Gastrocnemius medialis (tissue), 4 donors: ENCODE data around the gene ARHGAP22. TPM values are rescaled to one million over a fixed set of nuclear protein-coding genes. Genes with fewer than 3 reads are reported as not detected.
A peak's percentile ranks its signal among the peaks of the same experiment; 100 is the strongest.

Source experiments
- ATAC-seq, 2 donors: fragments of 150-250 bp; one replicate each; pipeline ENCODE4 v1.9.1; 2016
- DNase-seq, 2 donors: peaks; one replicate each; pipeline ENCODE4 v3.0.0-alpha.2; 2019
- H3K27ac ChIP-seq, 4 donors: fragments of 200-600 bp; sonication (generic); 1 replicate in 1 of 4; 2 replicates in 3 of 4; pipeline ENCODE4 v1.5.1; 2016 to 2018; ENCODE audit warnings: mild to moderate bottlenecking in 2 of 4, moderate library complexity in 1 of 4
- H3K27me3 ChIP-seq, 3 donors: fragments of 200-600 bp; sonication (generic) in 2 of 3; 1 replicate in 1 of 3; 2 replicates in 2 of 3; pipeline versions ENCODE4 v1.5.1 to v1.6.0; 2016 to 2019; ENCODE audit warnings: mild to moderate bottlenecking in 1 of 3, moderate library complexity in 1 of 3
- H3K36me3 ChIP-seq, 2 donors: fragments of 200-600 bp; sonication (generic) in 1 of 2; one replicate each; pipeline ENCODE4 v1.5.1; 2017 to 2018
- H3K4me1 ChIP-seq, 2 donors: fragments of 200-600 bp; sonication (generic) in 1 of 2; one replicate each; pipeline ENCODE4 v1.5.1; 2016 to 2017; ENCODE audit warnings: mild to moderate bottlenecking in 2 of 2
- H3K4me3 ChIP-seq, 4 donors: fragments of 200-600 bp; sonication (generic) in 3 of 4; 1 replicate in 1 of 4; 2 replicates in 3 of 4; pipeline ENCODE4 v1.5.1; 2016 to 2019; ENCODE audit warnings: mild to moderate bottlenecking in 2 of 4
- H3K9me3 ChIP-seq, 3 donors: fragments of 200-600 bp; sonication (generic) in 2 of 3; 1 replicate in 1 of 3; 2 replicates in 2 of 3; pipeline ENCODE4 v1.5.1; 2016 to 2019
- POLR2A ChIP-seq, 2 donors: fragments of 450-650 bp; IDR thresholded peaks; one replicate each; pipeline ENCODE4 v1.6.1; 2017; ENCODE audit warnings: antibody characterized with exemption in 2 of 2, mild to moderate bottlenecking in 2 of 2, moderate library complexity in 2 of 2
- in situ Hi-C, 4 donors: fragments of 200-750 bp; cut with MboI; loops; one replicate each; pipeline versions ENCODE4 v1.15.0 to v1.8.0; 2017; ENCODE audit warnings: low sequenced_read_pairs in 4 of 4
- intact Hi-C: fragments of 100-400 bp; cut with DNase I; formaldehyde crosslinking; loops from one replicate; pipeline ENCODE4 v1.15.1; 2023; ENCODE audit warnings: low total_unique reads
- total RNA-seq, 4 donors: library from RNA; depleted of rRNA; stranded (reverse); fragments of >200 nt; gene quantifications; one replicate each; pipeline versions ENCODE4 v1.1.0 to v1.2.3, GENCODE V29; 2016
- TF ChIP-seq, protein P1 (sequence below), 5 experiments: fragments of 450-650 bp in 3 of 5; fragments of 200-600 bp in 2 of 5; sonication (generic) in 2 of 5; IDR thresholded peaks in 4 of 5; conservative IDR thresholded peaks in 1 of 5; 1 replicate in 4 of 5; 2 replicates in 1 of 5; pipeline ENCODE4 v1.5.1; 2016 to 2019; ENCODE audit warnings: antibody characterized with exemption in 5 of 5, mild to moderate bottlenecking in 3 of 5, moderate library complexity in 3 of 5

The ARHGAP22 gene
- total RNA-seq, 4 donors from 2014 or later, result 0.69 to 0.92 (median 0.72) TPM; not detected in 1

DNA sequence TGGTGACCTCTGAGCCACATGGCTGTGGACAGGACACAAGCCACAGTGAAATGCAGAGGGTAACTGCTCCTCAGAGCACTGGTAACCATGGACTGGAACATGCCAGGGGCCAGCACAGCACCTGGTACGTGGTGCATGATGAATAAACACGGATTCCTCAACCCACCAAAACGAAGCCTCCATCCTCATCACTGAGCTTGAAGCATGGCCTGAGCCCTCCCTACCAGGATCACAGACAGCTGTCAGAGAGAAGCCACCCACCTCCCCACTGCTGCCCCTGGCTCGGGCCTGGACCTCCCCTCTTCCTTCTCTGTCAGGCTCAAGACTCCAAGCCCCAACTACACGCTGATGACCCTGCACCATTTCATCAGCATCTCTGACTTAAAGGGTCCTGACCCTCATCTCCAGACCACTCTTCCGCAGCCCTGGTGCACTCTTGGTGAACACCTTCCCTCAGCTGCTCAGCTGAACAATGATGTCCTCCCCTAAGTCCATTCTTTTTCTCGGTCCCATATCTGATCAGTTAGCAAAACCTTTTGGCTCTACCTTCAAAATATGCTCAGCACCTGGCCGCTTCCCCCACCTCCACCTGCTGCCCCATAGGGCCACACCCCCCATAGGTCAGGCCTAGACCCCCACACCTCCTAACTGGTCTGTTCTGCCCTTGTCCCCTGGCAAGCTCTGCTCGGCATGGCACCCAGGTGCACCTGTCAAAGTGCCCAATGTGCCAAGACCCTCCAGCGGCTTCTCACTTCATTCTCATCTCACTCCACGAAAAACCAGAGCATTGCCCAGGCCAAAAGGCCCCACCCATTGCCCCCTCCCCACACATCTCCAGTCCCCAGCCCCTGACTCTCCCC lies 157.3 kb downstream of the ARHGAP22 start:
- Histone ChIP-seq H3K4me1 (no peaks in the 10 kb centered on the region), H3K27ac (no peak overlapping the region), H3K4me3 (no peak overlapping the region), H3K9me3 (no peaks in the 10 kb centered on the region), H3K27me3 (no peaks in the 10 kb centered on the region), H3K36me3 (no peaks in the 10 kb centered on the region)
- intact Hi-C loops, result no loop called here
- DNase-seq (peak in 1 of 2 donors; percentile 5), ATAC-seq (no peak)
- in situ Hi-C loops, result no loop called here
- TF ChIP-seq, protein P1, sequence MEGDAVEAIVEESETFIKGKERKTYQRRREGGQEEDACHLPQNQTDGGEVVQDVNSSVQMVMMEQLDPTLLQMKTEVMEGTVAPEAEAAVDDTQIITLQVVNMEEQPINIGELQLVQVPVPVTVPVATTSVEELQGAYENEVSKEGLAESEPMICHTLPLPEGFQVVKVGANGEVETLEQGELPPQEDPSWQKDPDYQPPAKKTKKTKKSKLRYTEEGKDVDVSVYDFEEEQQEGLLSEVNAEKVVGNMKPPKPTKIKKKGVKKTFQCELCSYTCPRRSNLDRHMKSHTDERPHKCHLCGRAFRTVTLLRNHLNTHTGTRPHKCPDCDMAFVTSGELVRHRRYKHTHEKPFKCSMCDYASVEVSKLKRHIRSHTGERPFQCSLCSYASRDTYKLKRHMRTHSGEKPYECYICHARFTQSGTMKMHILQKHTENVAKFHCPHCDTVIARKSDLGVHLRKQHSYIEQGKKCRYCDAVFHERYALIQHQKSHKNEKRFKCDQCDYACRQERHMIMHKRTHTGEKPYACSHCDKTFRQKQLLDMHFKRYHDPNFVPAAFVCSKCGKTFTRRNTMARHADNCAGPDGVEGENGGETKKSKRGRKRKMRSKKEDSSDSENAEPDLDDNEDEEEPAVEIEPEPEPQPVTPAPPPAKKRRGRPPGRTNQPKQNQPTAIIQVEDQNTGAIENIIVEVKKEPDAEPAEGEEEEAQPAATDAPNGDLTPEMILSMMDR (IDR thresholded peaks at IDR 0.05 in 4 of 5, conservative IDR thresholded peaks at IDR 0.05 in 1 of 5), result no peak
- TF ChIP-seq POLR2A (IDR thresholded peaks at IDR 0.05), result no peak

GRCh38 chr10:48446785-48447184 lies 158.1 kb downstream of the ARHGAP22 start:
- in situ Hi-C loops, result no loop called here
- TF ChIP-seq POLR2A (IDR thresholded peaks at IDR 0.05), result no peak
- TF ChIP-seq, protein P1 (IDR thresholded peaks at IDR 0.05 in 4 of 5, conservative IDR thresholded peaks at IDR 0.05 in 1 of 5), result no peak
- Histone ChIP-seq H3K27ac (no peak overlapping the region), H3K4me3 (no peak overlapping the region), H3K27me3 (no peaks in the 10 kb centered on the region), H3K9me3 (no peaks in the 10 kb centered on the region), H3K36me3 (no peaks in the 10 kb centered on the region), H3K4me1 (no peaks in the 10 kb centered on the region)
- ATAC-seq (no peak), DNase-seq (peak in 1 of 2 donors; percentile 7)
- intact Hi-C loops, result no loop called here

DNA sequence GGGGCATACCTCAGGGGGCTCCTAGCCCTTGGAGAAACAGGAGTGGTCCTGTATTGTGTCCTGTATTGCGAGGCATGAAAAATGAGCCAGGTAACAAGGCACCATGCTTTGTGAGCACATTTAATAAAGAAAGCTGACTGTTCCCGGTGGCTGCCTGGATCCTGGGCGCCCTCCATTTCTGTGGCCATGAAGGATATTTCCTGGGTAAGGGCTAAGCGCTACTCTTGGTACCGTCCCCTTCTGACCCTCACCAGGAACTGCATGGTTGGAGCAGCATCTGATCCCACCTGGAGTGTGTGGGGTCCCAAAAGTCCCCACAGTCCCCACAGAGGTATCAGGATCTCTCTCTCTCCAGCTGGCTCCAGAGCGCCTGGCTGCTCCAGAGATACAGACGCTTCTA lies 158.9 kb downstream of the ARHGAP22 start:
- intact Hi-C loops (no loop called here), in situ Hi-C loops (no loop called here)
- ATAC-seq (no peak), DNase-seq (no peak)
- Histone ChIP-seq H3K27ac (no peak overlapping the region), H3K36me3 (no peaks in the 10 kb centered on the region), H3K9me3 (no peaks in the 10 kb centered on the region), H3K4me3 (no peak overlapping the region), H3K27me3 (no peaks in the 10 kb centered on the region), H3K4me1 (no peaks in the 10 kb centered on the region)
- TF ChIP-seq POLR2A (IDR thresholded peaks at IDR 0.05), result no peak
- TF ChIP-seq, protein P1 (IDR thresholded peaks at IDR 0.05 in 4 of 5, conservative IDR thresholded peaks at IDR 0.05 in 1 of 5), result no peak

DNA sequence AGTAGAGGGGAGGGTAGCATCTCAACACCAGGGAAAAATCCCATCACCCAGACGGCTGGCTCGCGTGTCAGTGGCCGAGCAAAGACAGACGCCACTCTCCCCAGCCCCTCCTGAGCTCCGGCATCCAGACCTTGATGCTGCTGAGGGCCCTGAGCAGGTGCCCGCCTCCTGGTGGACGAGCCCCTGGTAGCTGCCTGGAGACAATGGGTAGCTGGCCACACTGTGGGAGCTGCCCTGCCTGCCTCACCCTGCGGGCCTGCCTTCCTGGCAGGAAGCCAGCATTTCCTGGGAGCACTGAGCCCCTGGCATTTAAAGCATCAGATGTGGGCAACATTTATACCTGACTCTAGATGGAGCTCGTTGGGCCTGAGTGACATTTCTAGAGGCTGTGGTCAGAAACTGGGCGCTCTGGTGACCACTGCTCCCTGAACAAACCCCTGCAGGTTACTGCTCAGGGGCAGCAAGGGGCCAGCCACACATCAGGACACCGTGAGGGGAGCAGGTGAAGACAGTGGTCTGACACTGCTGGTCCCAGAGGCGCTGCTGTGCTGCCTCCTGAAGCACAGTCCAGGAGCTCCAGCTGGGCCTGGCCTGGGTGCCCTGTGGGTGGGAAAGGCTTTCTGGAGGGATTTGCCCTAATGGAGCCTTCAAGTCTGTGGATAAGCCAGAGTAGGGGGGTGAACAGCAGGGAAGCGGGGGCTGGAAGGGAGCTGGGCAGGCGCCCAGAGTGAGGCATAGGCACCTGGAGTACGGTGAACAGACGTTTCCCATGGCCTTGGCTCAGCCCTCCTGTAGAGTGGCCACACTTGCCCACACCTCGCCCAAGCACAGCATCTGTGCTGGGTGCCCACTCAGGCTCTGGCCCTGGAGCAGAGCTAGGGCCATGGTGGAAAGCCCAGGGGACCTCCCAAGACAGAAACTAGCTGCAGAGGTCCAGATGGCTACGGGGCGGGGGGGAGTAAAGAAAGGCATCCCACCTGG lies 159.7 kb downstream of the ARHGAP22 start:
- DNase-seq (peak in 1 of 2 donors; percentile 10), ATAC-seq (no peak)
- no peak overlapping the region for H3K4me3 ChIP-seq
- in situ Hi-C loops (no loop called here), intact Hi-C loops (no loop called here)
- H3K36me3 ChIP-seq, result no peaks in the 10 kb centered on the region
- no peaks in the 10 kb centered on the region for H3K9me3 ChIP-seq
- no peak overlapping the region for H3K27ac ChIP-seq
- no peaks in the 10 kb centered on the region for H3K27me3 ChIP-seq
- TF ChIP-seq POLR2A (IDR thresholded peaks at IDR 0.05), result no peak
- H3K4me1 ChIP-seq, result no peaks in the 10 kb centered on the region

GRCh38 chr10:48444266-48444665 lies 160.6 kb downstream of the ARHGAP22 start:
- intact Hi-C loops (no loop called here), in situ Hi-C loops (no loop called here)
- no peak for ATAC-seq

More at GRCh38 chr10:48444266-48444665, 160.6 kb downstream of the ARHGAP22 start:
- Histone ChIP-seq H3K27ac (no peak overlapping the region), H3K27me3 (no peaks in the 10 kb centered on the region), H3K4me3 (no peak overlapping the region), H3K9me3 (no peaks in the 10 kb centered on the region), H3K4me1 (no peaks in the 10 kb centered on the region), H3K36me3 (no peaks in the 10 kb centered on the region)
- no peak for DNase-seq
- TF ChIP-seq, protein P1 (IDR thresholded peaks at IDR 0.05 in 4 of 5, conservative IDR thresholded peaks at IDR 0.05 in 1 of 5), result no peak
